Epithelial cell of proximal tubule (primary cell): ENCODE data around the gene CELF1. TPM values are rescaled to one million over a fixed set of nuclear protein-coding genes. Genes with fewer than 3 reads are reported as not detected.

Experiments
- DNase-seq: peaks from one replicate; pipeline ENCODE4 v3.0.0-alpha.2; 2011; ENCODE audit warnings: low read depth
- H3K4me3 ChIP-seq: 2 replicates; pipeline ENCODE4 v1.5.1; 2011; ENCODE audit warnings: low read depth, mild to moderate bottlenecking, low read length
- total RNA-seq: library from RNA; depleted of rRNA; stranded (reverse); fragments of >200 nt; gene quantifications from 2 replicates; pipeline ENCODE4 v1.2.3, GENCODE V29; 2015
- TF ChIP-seq, protein P1 (sequence below): conservative IDR thresholded peaks from 2 replicates; pipeline ENCODE4 v1.5.1; 2012; ENCODE audit warnings: low read depth, mild to moderate bottlenecking, low read length

Gene CELF1
- total RNA-seq, 1 donor from 2014 or later: 64.8 TPM

DNA sequence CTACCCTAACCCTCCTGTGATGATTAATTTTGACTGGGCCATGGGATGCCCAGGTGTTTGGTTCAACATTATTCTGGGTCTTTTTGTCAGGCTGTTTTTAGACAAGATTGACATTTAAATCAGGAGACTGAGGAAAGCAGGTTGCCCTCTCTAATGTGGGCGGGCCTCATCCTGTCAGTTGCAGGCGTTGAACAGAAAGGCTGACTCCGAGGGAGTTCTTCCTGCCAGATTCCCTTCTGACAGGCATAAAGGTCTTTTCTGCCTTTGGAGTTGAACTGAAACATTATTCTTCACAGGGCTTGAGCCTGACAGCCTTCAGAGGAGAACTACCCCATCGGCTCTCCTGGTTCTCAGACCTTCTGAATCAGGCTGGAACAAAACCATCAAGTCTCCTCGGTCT, 122.4 kb downstream of the CELF1 start:
- no peak overlapping the region for H3K4me3 ChIP-seq
- DNase-seq: no peak
- TF ChIP-seq, protein P1, sequence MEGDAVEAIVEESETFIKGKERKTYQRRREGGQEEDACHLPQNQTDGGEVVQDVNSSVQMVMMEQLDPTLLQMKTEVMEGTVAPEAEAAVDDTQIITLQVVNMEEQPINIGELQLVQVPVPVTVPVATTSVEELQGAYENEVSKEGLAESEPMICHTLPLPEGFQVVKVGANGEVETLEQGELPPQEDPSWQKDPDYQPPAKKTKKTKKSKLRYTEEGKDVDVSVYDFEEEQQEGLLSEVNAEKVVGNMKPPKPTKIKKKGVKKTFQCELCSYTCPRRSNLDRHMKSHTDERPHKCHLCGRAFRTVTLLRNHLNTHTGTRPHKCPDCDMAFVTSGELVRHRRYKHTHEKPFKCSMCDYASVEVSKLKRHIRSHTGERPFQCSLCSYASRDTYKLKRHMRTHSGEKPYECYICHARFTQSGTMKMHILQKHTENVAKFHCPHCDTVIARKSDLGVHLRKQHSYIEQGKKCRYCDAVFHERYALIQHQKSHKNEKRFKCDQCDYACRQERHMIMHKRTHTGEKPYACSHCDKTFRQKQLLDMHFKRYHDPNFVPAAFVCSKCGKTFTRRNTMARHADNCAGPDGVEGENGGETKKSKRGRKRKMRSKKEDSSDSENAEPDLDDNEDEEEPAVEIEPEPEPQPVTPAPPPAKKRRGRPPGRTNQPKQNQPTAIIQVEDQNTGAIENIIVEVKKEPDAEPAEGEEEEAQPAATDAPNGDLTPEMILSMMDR: no peak

DNA sequence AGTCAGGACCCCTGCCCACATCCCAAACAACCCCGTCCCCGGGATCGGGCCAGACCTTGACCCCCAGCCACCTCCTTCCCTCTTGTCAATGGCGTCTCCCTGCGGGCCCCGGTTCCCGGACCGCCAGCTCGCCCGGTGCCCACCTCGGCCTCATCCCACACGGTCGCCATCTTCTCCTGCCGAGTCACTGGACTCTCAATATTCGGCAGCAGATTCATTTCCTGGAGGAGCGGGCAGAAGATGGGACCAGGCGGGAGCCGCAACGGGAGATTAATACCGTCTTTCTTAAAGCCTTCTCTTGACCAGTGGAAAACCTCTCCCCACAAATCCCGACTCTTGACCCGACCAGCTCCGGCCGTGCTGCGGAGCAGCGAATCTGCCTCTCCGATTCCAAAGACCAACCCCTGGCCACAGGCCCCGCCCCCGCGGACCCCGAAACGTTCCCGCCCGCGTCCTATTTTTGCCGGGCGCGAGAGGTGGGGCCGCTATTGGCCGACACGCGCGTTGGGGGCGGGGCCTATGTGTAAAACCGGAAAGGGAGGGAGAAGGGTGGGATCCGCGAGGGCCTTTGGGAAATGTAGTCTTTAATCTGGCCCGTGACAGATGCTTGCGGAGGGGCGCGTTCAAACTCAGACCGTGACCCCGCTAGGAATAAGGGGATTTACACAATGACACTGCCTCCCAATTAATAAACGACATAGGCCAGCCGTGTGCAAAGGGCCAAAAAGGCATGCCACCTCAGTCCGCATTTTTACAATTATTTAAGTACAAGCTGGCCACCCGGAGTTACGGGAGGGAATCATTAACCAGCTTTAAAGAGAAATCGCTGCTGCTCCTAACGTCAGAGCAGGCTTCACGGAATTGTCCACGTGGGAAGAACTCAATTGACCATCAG, 126.6 kb downstream of the CELF1 start, which contains the start of gene PSMC3:
Gene PSMC3 (minus strand): TSS at position 378 of the 895 bp plus-strand sequence. CDS start 160 bp downstream, at position 218.
- peak within 1 kb of the TSS; percentile 79 for H3K4me3 ChIP-seq
- peak; percentile 82 for DNase-seq
- TF ChIP-seq, protein P1: no peak

DNA sequence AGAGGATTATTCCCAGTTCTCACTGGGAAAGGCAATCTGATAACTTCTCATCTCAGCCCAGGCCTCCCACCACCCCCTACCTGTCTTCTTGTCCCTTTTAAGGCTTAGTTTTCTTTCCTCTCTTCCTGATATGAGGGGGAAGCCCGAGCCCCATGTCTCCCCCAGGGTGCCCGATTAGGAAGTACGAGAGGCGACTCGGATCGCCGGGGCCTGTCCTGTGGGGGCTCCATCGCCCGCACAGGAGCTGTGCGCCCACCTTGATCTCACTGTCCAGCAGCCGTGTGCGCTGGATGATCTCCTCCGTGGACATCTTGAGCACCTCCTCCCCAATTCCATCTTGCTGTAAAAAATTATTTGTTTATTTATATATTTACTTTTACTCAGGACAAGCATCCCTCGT, 127.3 kb downstream of the CELF1 start:
- DNase-seq: no peak
- TF ChIP-seq, protein P1: no peak
- H3K4me3 ChIP-seq: peak overlapping the region; percentile 79

DNA sequence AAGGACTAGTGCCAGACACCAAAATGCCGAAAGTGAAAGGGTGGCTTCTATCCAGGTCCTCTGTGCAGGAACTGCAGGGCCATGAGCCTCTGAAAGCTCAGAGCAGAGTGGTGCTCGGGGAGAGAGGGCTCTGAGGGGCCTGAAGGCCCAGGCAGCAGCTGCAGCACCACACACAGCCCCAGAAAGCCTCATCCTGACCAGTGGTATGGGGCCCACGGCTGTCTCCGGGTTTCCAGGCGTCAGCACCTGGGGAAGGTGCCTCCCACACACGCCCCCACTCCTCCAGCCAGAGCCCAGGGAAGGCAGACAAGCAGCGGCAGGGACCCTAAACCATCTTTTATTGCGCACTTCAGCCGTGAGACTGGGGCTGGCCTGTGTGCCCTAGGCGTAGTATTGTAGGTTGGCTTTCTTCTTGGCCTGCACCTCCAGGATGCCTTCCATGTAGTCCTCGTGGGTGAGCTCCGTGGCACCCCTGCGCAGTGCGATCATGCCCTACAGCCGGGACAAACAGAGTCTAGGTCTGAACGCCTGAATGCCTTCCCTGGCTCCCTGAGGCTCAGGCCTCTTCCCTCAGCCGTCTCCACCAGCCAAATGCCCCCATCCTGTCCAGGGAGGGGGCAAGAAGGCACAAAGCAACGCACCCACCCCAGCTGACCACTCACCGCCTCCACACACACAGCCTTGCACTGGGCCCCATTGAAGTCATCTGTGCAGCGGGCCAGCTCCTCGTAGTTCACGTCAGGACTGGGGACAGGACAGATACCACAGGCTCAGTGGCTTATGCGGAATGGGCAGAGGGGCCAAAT, 134.3 kb downstream of the CELF1 start:
- TF ChIP-seq, protein P1: no peak
- H3K4me3 ChIP-seq: no peak overlapping the region
- DNase-seq: no peak

DNA sequence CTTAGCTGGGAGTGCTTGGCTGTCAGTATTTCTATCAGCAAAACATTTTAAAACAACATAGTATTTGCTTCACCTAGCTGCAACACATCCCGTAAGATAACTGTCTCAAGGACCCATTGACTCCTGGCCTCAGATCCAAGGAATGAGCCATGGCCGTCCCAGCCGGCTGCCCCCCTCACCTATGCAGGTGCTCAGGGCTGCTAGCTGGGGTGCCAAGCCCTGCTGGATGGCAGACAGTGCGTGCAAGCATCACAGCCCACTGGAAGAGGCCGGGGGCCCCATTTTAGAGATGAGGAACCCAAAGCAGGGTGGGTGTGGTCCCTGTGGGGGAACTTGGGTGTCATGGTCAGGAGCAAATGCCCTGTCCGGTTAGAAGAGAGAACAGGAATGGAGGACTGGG, 135.2 kb downstream of the CELF1 start:
- TF ChIP-seq, protein P1: no peak
- no peak overlapping the region for H3K4me3 ChIP-seq
- DNase-seq: no peak

DNA sequence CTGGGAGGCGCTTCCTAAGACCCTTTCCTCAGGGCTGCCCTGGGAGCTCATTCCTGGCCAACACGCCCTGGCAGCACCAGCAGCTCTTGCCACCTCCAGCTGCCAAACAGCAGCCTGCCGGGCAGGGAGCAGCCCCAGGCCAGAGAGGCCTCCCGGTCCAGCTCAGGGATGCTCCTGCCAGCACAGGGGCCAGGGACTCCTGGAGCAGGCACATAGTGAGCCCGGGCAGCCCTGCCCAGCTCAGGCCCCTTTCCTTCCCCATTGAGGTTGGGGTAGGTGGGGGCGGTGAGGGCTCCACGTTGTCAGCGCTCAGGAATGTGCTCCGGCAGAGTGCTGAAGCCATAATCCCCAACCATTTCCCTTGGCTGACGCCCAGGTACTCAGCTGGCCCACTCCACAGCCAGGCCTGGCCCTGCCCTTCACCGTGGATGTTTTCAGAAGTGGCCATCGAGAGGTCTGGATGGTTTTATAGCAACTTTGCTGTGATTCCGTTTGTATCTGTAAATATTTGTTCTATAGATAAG, 136.9 kb downstream of the CELF1 start:
- no peak for DNase-seq
- H3K4me3 ChIP-seq: no peak overlapping the region
- TF ChIP-seq, protein P1: no peak

Other genes with a start within 250 kb of the CELF1 start
- gene MYBPC3, start 200.4 kb downstream of the CELF1 start, total RNA-seq: not detected in 2 replicates
- not detected in 2 replicates for gene SPI1, start 174.6 kb downstream of the CELF1 start, total RNA-seq
- 64.5 and 73.5 TPM in 2 replicates for gene SLC39A13, start 144.5 kb downstream of the CELF1 start, total RNA-seq
- gene PSMC3, start 126.7 kb downstream of the CELF1 start, total RNA-seq: 169 and 319 TPM in 2 replicates
- gene RAPSN, start 104.0 kb downstream of the CELF1 start, total RNA-seq: not detected in 2 replicates
- gene PTPMT1, start 12.5 kb upstream of the CELF1 start, total RNA-seq: 124 and 170 TPM in 2 replicates
- gene KBTBD4, start 25.8 kb upstream of the CELF1 start, total RNA-seq: 12.3 and 27.2 TPM in 2 replicates
- gene NDUFS3, start 25.9 kb upstream of the CELF1 start, total RNA-seq: 85.6 and 89.3 TPM in 2 replicates
- gene FAM180B, start 33.5 kb upstream of the CELF1 start, total RNA-seq: not detected in 2 replicates
- 2.9 and 3.1 TPM in 2 replicates for gene C1QTNF4, start 41.3 kb upstream of the CELF1 start, total RNA-seq
- gene MTCH2, start 89.4 kb upstream of the CELF1 start, total RNA-seq: 153 and 160 TPM in 2 replicates
- gene AGBL2, start 162.2 kb upstream of the CELF1 start, total RNA-seq: 0.06 and 0.72 TPM in 2 replicates
- 31.0 and 63.5 TPM in 2 replicates for gene FNBP4, start 214.2 kb upstream of the CELF1 start, total RNA-seq